Hindlimb muscle (tissue), 1 donor: ENCODE measurements around the gene ECM1. TPM values are rescaled to one million over a fixed set of nuclear protein-coding genes. Genes with fewer than 3 reads are reported as not detected.
A peak's percentile ranks its signal among the peaks of the same experiment; 100 is the strongest.

ENCODE experiments used
- DNase-seq: peaks from one replicate; pipeline ENCODE4 v3.0.0-alpha.2; 2013
- polyA plus RNA-seq: library from polyadenylated mRNA; unstranded; fragments of 120-200 nt; gene quantifications from one replicate; pipeline ENCODE4 v1.2.1, GENCODE V29; 2013; ENCODE audit not compliant: insufficient read length

The ECM1 gene
- polyA plus RNA-seq, 1 donor = 4.2 TPM

GRCh38 chr1:150546294-150546937, 38.5 kb downstream of the ECM1 start:
- no peak for DNase-seq

- no peak for DNase-seq
Observed at GRCh38 chr1:150548324-150548631, 40.4 kb downstream of the ECM1 start.

GRCh38 chr1:150548632-150549495, 41.0 kb downstream of the ECM1 start, which contains the start of gene ADAMTSL4:
Gene ADAMTSL4 (plus strand): TSS chr1:150549408. CDS start chr1:150552289, 2,881 bp downstream.
- peak; percentile 75 for DNase-seq

- DNase-seq = no peak
Observed at GRCh38 chr1:150549496-150550221, 41.8 kb downstream of the ECM1 start.

GRCh38 chr1:150550222-150551050, 42.5 kb downstream of the ECM1 start:
- peak; percentile 78 for DNase-seq

- DNase-seq = no peak
Observed at GRCh38 chr1:150551051-150551783, 43.3 kb downstream of the ECM1 start.

- no peak for DNase-seq
Observed at GRCh38 chr1:150551784-150552127, 43.8 kb downstream of the ECM1 start.

GRCh38 chr1:150552128-150552910, 44.4 kb downstream of the ECM1 start:
- peak; percentile 80 for DNase-seq

- DNase-seq = no peak
Observed at GRCh38 chr1:150552911-150553289, 45.0 kb downstream of the ECM1 start.

- no peak for DNase-seq
Observed at GRCh38 chr1:150553392-150554085, 45.6 kb downstream of the ECM1 start.

- DNase-seq = no peak
Observed at GRCh38 chr1:150554086-150554452, 46.2 kb downstream of the ECM1 start.

- no peak for DNase-seq
Observed at GRCh38 chr1:150555198-150555970, 47.5 kb downstream of the ECM1 start.

- DNase-seq = no peak
Observed at GRCh38 chr1:150555971-150556865, 48.3 kb downstream of the ECM1 start.

- DNase-seq = no peak
Observed at GRCh38 chr1:150557065-150557600, 49.2 kb downstream of the ECM1 start.

- DNase-seq = no peak
Observed at GRCh38 chr1:150557813-150558212, 49.9 kb downstream of the ECM1 start.

GRCh38 chr1:150558303-150558704, 50.4 kb downstream of the ECM1 start:
- DNase-seq = no peak

- no peak for DNase-seq
Observed at GRCh38 chr1:150558761-150559655, 51.1 kb downstream of the ECM1 start.
